Muscle layer of colon (tissue), 2 donors: ENCODE measurements around the gene ARPC1A.
"Not testable (repeated sequence)": the region's sequence is repeated elsewhere in the genome, so short reads cannot be mapped to it uniquely, and the experiment has no call there.

Experiments
- H3K27ac ChIP-seq: one replicate; pipeline ENCODE4 v1.7.0; 2013; ENCODE audit warnings: low read depth, mild to moderate bottlenecking, low read length, moderate library complexity
- H3K27me3 ChIP-seq, 2 donors: one replicate each; pipeline ENCODE4 v1.7.0; 2013; ENCODE audit warnings: low read length in 2 of 2, mild to moderate bottlenecking in 2 of 2; ENCODE audit not compliant: insufficient read depth in 2 of 2, control insufficient read depth in 1 of 2
- H3K36me3 ChIP-seq: one replicate; pipeline ENCODE4 v1.7.0; 2013; ENCODE audit warnings: mild to moderate bottlenecking, low read length; ENCODE audit not compliant: insufficient read depth
- H3K4me1 ChIP-seq: one replicate; pipeline ENCODE4 v1.7.0; 2013; ENCODE audit warnings: mild to moderate bottlenecking, low read length; ENCODE audit not compliant: insufficient read depth
- H3K4me3 ChIP-seq, 2 donors: one replicate each; pipeline ENCODE4 v1.7.0; 2013; ENCODE audit warnings: low read length in 2 of 2, low read depth in 1 of 2, mild to moderate bottlenecking in 1 of 2, moderate library complexity in 1 of 2
- H3K9ac ChIP-seq: one replicate; pipeline ENCODE4 v1.7.0; 2013; ENCODE audit warnings: low read length
- H3K9me3 ChIP-seq: one replicate; pipeline ENCODE4 v1.7.0; 2013; ENCODE audit warnings: mild to moderate bottlenecking, low read length
- donor health status: abdominal sarcoma.
- donor health status: Adenocarcinoma of cecum.

Gene ARPC1A

DNA sequence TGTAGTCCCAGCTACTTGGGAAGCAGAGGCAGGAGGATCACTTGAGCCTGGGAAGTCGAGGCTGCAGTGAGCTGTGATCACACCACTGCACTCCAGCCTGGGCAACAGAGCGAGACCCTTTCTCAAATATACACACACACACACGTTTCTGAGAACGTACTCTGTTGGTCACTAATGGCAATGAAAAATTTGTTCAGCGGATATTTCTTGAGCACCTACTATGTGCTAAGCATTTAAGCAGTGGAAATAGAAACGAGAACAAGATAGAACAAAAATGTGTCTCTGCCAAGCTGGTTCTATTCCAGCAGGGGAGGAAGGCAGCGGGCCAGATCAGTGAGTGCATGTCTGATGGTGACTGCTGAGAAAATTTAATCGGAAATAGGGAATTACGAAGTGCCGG lies 57.5 kb downstream of the ARPC1A start:
- Histone ChIP-seq H3K9ac (no peak overlapping the region), H3K4me3 (no peak overlapping the region), H3K36me3 (peaks cover 4% of the 10 kb centered on the region), H3K27ac (no peak overlapping the region), H3K9me3 (no peaks in the 10 kb centered on the region), H3K27me3 (no peaks in the 10 kb centered on the region), H3K4me1 (peaks cover 29% of the 10 kb centered on the region)

DNA sequence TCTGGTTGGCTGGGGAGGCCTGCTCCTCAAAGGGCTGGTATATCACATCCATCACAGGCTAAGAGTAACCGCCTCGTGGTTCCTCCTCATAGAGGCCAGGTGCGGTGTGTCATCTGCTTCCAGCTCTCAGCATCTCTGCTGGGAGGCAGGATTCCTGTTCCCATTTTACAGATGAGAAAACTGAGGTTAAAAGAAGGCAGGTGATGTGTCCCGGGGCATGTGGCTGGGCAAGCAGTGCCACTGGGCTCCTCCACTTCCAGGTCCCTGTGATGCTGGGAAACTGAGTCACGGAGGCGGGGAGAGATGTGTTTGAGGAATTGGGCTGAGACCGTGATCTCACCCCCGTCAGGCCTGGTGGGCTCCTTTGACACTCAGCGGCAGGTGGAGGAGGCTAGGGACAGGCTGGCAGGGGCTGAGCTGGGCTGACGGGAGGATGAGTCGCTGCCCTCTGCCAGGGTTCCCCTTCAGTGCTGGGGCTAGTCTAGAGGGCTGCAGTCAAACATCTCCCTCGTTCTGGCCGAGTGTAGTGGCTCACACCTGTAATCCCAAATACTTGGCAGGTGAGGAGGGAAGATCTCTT lies 58.2 kb downstream of the ARPC1A start:
- no peak overlapping the region for H3K27ac ChIP-seq
- no peaks in the 10 kb centered on the region for H3K27me3 ChIP-seq
- peaks cover 4% of the 10 kb centered on the region for H3K36me3 ChIP-seq

DNA sequence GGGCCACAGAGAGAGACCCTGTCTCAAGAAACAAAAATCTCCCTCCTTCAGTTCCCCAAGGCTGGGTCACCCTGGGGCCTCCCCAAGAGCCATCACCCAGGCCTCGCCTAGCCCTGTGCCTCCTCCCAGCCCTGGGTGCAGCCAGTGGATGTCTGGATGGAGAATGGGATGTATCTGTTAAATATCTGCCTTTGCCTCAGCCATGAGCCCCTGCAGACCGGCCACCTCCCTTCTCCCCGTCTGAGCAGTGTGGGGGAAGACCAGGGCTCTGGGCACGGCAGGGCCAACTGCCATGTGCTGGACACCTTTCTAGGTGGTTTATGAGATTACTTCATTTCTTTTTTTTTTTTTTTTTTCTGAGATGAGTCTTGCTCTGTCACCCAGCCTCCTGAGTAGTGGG lies 58.8 kb downstream of the ARPC1A start:
- Histone ChIP-seq H3K4me1 (peaks cover 23% of the 10 kb centered on the region), H3K27ac (no peak overlapping the region)

More for the DNA sequence above, 58.2 kb downstream of the ARPC1A start:
- no peaks in the 10 kb centered on the region for H3K9me3 ChIP-seq
- H3K4me1 ChIP-seq: peaks cover 29% of the 10 kb centered on the region
- H3K4me3 ChIP-seq: no peak overlapping the region
- no peak overlapping the region for H3K9ac ChIP-seq

DNA sequence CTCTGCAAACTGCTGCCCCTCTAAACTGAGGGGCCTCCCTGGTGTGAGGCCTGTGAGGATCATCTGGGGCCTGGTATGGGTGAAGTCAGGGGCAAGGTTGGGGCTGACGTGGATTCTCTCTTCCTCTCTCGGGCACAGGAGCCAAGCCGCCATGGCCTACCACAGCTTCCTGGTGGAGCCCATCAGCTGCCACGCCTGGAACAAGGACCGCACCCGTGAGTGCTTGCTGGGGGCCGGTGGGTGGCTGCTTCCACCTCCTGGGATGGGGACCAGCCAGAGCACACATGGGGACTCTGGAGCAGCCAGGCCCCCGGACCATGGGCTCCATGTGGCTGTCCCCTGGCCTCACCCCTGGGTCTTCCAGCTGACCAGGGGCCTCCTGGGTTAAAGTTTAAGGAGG lies 59.9 kb downstream of the ARPC1A start:
- Histone ChIP-seq H3K27ac (no peak overlapping the region), H3K9ac (no peak overlapping the region), H3K36me3 (peaks cover 9% of the 10 kb centered on the region), H3K27me3 (no peaks in the 10 kb centered on the region), H3K4me1 (peaks cover 12% of the 10 kb centered on the region), H3K9me3 (no peaks in the 10 kb centered on the region), H3K4me3 (no peak overlapping the region)

More for the DNA sequence above, 58.8 kb downstream of the ARPC1A start:
- H3K9ac ChIP-seq: no peak overlapping the region
- H3K36me3 ChIP-seq: peaks cover 8% of the 10 kb centered on the region
- no peaks in the 10 kb centered on the region for H3K27me3 ChIP-seq
- H3K9me3 ChIP-seq: no peaks in the 10 kb centered on the region
- H3K4me3 ChIP-seq: no peak overlapping the region

DNA sequence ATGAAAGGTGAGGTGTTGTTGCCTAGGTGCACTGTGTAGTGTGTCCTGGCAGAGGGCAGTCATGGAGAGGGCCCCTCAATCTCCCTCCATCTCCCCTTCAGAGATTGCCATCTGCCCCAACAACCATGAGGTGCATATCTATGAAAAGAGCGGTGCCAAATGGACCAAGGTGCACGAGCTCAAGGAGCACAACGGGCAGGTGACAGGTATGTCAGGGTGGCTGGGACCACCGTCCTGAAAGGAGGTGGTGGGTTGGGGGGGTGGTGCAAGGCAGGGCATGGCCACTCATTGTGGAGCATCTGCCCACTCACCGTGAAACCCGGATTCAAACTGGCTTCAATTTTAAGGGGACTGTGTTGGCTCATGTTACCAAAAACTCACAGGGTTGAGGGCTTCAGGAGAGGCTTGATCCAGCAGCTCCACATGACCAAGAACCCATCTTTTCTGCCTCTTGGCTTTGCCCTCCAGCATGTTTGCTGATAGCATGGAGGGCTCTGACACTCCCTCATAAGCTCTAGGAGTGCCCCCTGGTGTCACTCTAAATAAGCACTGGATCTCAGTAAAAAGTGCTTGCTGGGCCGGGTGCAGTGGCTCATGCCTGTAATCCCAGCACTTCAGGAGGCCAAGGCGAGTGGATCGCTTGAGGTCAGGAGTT lies 61.0 kb downstream of the ARPC1A start:
- Histone ChIP-seq H3K27me3 (no peaks in the 10 kb centered on the region), H3K36me3 (peaks cover 9% of the 10 kb centered on the region), H3K4me3 (no peak overlapping the region), H3K27ac (no peak overlapping the region), H3K4me1 (peaks cover under 1% of the 10 kb centered on the region), H3K9me3 (no peaks in the 10 kb centered on the region), H3K9ac (no peak overlapping the region)

DNA sequence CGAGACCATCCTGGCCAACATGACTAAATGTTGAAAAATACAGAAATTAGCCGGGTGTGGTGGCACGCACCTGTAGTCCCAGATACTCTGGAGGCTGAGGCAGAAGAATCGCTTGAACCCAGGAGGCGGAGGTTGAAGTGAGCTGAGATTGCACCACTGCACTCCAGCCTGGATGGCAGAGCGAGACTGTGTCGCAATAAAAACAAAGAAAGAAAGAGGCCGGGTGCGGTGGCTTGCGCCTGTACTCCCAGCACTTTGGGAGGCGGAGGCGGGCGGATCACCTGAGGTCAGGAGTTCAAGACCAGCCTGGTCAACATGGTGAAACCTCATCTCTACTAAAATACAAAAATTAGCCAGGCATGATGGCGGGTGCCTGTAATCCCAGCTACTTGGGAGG lies 61.5 kb downstream of the ARPC1A start:
- not testable (repeated sequence) for H3K9me3 ChIP-seq, H3K4me1 ChIP-seq, H3K9ac ChIP-seq, H3K27me3 ChIP-seq, H3K27ac ChIP-seq, H3K36me3 ChIP-seq, H3K4me3 ChIP-seq

DNA sequence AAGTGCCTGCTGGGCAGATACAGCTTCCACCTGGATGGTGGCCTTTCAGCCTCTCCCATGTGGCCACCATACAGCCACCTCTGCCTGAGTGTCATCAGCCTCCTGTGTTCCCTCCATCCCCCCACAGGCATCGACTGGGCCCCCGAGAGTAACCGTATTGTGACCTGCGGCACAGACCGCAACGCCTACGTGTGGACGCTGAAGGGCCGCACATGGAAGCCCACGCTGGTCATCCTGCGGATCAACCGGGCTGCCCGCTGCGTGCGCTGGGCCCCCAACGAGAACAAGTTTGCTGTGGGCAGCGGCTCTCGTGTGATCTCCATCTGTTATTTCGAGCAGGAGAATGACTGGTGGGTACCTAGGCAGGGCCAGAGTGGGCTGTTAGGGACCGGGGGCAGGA lies 62.2 kb downstream of the ARPC1A start:
- H3K4me1 ChIP-seq: peaks cover 9% of the 10 kb centered on the region
- H3K27me3 ChIP-seq: no peaks in the 10 kb centered on the region
- no peak overlapping the region for H3K4me3 ChIP-seq
- H3K9ac ChIP-seq: no peak overlapping the region
- H3K27ac ChIP-seq: no peak overlapping the region
- H3K36me3 ChIP-seq: peaks cover 9% of the 10 kb centered on the region
- no peaks in the 10 kb centered on the region for H3K9me3 ChIP-seq

DNA sequence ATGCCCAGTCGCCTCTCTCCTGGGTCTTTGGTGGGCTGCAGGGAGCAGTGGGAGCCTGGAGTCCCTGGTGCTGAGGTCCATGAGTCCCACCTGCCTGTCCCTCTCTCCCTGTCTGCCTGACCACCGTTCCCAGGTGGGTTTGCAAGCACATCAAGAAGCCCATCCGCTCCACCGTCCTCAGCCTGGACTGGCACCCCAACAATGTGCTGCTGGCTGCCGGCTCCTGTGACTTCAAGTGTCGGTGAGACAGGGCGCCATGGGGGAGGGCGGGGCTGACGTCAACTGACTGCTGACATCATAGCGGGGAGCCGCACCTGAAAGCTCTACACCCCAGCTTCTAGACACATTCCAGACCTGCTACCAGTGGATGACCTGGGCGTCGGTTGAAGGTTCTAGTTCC lies 64.1 kb downstream of the ARPC1A start:
- no peaks in the 10 kb centered on the region for H3K27me3 ChIP-seq
- H3K36me3 ChIP-seq: peaks cover 9% of the 10 kb centered on the region
- no peak overlapping the region for H3K9ac ChIP-seq
- no peak overlapping the region for H3K27ac ChIP-seq
- no peak overlapping the region for H3K4me3 ChIP-seq
- no peaks in the 10 kb centered on the region for H3K9me3 ChIP-seq
- H3K4me1 ChIP-seq: peaks cover 16% of the 10 kb centered on the region

DNA sequence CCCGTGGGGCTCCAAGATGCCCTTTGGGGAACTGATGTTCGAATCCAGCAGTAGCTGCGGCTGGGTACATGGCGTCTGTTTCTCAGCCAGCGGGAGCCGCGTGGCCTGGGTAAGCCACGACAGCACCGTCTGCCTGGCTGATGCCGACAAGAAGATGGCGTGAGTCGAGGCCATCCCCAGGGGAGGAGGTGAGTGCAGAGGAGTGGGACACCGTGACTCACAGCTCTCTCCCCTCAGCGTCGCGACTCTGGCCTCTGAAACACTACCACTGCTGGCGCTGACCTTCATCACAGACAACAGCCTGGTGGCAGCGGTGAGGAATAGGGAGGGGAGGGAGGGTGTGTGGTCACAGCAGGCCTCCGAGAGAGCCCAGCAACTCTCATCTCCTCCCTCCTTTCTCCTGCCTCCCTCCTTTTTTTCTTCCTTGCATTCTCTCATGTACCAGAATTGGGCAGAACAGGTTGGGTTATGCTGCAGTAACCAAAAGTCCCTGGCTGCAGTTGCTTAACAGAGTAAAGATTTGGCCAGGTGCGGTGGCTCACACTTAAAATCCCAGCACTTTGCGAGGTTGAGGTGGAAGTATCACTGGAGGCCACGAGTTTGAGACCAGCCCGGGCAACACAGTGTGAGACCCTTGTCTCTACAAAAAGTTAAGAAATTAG lies 65.4 kb downstream of the ARPC1A start:
- Histone ChIP-seq H3K4me3 (no peak overlapping the region), H3K36me3 (peaks cover 9% of the 10 kb centered on the region), H3K9ac (no peak overlapping the region), H3K4me1 (peaks cover 16% of the 10 kb centered on the region), H3K27me3 (no peaks in the 10 kb centered on the region), H3K9me3 (no peaks in the 10 kb centered on the region), H3K27ac (no peak overlapping the region)

DNA sequence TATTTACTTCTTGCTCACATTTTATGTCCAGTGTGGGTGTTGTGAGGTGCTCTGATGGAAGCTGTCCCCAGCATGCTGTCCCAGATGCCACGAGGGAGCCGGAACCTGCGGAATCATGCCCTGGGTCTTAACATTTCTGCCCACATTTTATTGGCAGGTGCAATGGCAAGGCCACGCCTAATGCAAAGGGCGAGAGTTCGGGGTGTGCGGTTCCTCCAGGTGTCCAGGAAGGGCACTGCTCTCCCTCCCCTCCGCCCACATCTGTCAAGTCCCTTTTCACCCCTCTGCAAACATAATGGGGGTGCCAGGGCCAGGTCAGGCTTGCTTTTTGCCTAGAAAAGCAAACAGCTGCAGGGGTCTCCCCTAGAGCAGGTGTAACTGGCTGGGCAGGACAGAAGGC lies 66.3 kb downstream of the ARPC1A start:
- H3K9ac ChIP-seq: no peak overlapping the region
- H3K36me3 ChIP-seq: peaks cover 8% of the 10 kb centered on the region
- no peaks in the 10 kb centered on the region for H3K27me3 ChIP-seq
- H3K4me3 ChIP-seq: no peak overlapping the region
- no peaks in the 10 kb centered on the region for H3K9me3 ChIP-seq
- H3K27ac ChIP-seq: no peak overlapping the region
- H3K4me1 ChIP-seq: peaks cover 16% of the 10 kb centered on the region

DNA sequence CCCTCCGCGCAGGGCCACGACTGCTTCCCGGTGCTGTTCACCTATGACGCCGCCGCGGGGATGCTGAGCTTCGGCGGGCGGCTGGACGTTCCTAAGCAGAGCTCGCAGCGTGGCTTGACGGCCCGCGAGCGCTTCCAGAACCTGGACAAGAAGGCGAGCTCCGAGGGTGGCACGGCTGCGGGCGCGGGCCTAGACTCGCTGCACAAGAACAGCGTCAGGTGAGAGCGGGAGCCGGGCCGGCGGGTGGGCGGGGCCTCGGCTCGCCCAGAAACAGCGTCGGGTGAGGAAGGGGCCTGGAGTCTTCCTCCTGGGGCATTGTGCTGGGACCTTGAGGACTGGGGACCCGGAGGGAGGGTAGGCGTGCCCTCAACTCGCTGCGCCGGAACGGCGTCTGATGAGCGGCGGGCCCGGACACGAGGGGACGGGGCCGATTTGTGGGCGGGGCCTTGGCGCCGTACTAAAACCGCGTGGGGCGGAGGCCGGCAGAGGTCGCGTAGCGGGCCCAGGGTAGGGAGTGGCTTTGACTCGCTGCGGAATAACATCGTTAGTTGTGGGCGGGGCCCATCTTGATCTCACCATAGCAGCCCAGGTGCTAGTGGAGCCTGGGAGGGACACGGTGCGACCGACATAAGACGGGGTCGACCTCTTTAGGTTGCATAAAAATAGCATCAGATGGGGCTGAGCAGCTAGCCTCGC lies 67.1 kb downstream of the ARPC1A start:
- Histone ChIP-seq H3K36me3 (peaks cover 16% of the 10 kb centered on the region), H3K27ac (peak overlapping the region; percentile 56), H3K4me3 (peak overlapping the region; percentile 50 to 74), H3K4me1 (peaks cover 16% of the 10 kb centered on the region), H3K9ac (peak overlapping the region; percentile 20), H3K27me3 (no peaks in the 10 kb centered on the region), H3K9me3 (no peaks in the 10 kb centered on the region)
